NCI-H2196 (cell line): ENCODE measurements around the gene PHLDB1.
"Not testable (repeated sequence)": the region's sequence is repeated elsewhere in the genome, so short reads cannot be mapped to it uniquely, and the experiment has no call there.

Source experiments
- DNase-seq: peaks from one replicate; lab custom pipeline; 2025; ENCODE audit not compliant: unreplicated experiment; lab: John Stamatoyannopoulos, UW

PHLDB1 gene

GRCh38 chr11:118658429-118659313, 51.3 kb downstream of the PHLDB1 start:
- DNase-seq, result no peak

- DNase-seq, result peak; percentile 92
These were observed 52.0 kb downstream of the PHLDB1 start for GRCh38 chr11:118659314-118659952.

GRCh38 chr11:118659953-118660680, 52.7 kb downstream of the PHLDB1 start:
- DNase-seq, result no peak

GRCh38 chr11:118660681-118661424, 53.4 kb downstream of the PHLDB1 start:
- DNase-seq, result peak; percentile 56

GRCh38 chr11:118661425-118662301, 54.2 kb downstream of the PHLDB1 start:
- DNase-seq, result no peak

GRCh38 chr11:118662401-118663271, 55.2 kb downstream of the PHLDB1 start:
- DNase-seq, result no peak

GRCh38 chr11:118663381-118663780, 56.0 kb downstream of the PHLDB1 start:
- no peak for DNase-seq

- DNase-seq, result no peak
These were observed 56.5 kb downstream of the PHLDB1 start for GRCh38 chr11:118663902-118664301.

- DNase-seq, result no peak
These were observed 59.0 kb downstream of the PHLDB1 start for GRCh38 chr11:118666371-118666770.

GRCh38 chr11:118670063-118670462, 62.6 kb downstream of the PHLDB1 start:
- no peak for DNase-seq

- DNase-seq, result no peak
These were observed 63.8 kb downstream of the PHLDB1 start for GRCh38 chr11:118671254-118671653.

GRCh38 chr11:118672846-118673245, 65.4 kb downstream of the PHLDB1 start:
- DNase-seq, result no peak

- DNase-seq, result no peak
These were observed 66.1 kb downstream of the PHLDB1 start for GRCh38 chr11:118673361-118674081.

- no peak for DNase-seq
These were observed 66.6 kb downstream of the PHLDB1 start for GRCh38 chr11:118674082-118674435.

- no peak for DNase-seq
These were observed 70.6 kb downstream of the PHLDB1 start for GRCh38 chr11:118677977-118678376.

GRCh38 chr11:118678908-118679307, 71.5 kb downstream of the PHLDB1 start:
- DNase-seq, result not testable (repeated sequence)

GRCh38 chr11:118679483-118679882, 72.1 kb downstream of the PHLDB1 start, which contains the start of gene TREH:
TREH (minus strand) TSS chr11:118679650; CDS start chr11:118679627, 23 bp downstream.
- no peak for DNase-seq

- no peak for DNase-seq
These were observed 75.0 kb downstream of the PHLDB1 start for GRCh38 chr11:118682372-118682771.
